HG02763 (cell line): Measurements from ENCODE around the gene LRRC75A.

Experiments
- ATAC-seq: cut with Tn5 transposase; IDR thresholded peaks from one replicate; pipeline ENCODE4 v1.9.1; 2021; ENCODE audit warnings: mild to moderate bottlenecking, moderate library complexity; ENCODE audit not compliant: unreplicated experiment

Gene LRRC75A

GRCh38 chr17:16473044-16474011, 18.7 kb downstream of the LRRC75A start:
- ATAC-seq: no peak

GRCh38 chr17:16472539-16472938, 19.5 kb downstream of the LRRC75A start:
- no peak for ATAC-seq

GRCh38 chr17:16471295-16471694, 20.7 kb downstream of the LRRC75A start:
- no peak for ATAC-seq

- no peak for ATAC-seq
Observed at GRCh38 chr17:16470265-16470664, 21.7 kb downstream of the LRRC75A start.

GRCh38 chr17:16468428-16468992, 23.5 kb downstream of the LRRC75A start:
- ATAC-seq: no peak

- no peak for ATAC-seq
Observed at GRCh38 chr17:16467886-16468285, 24.1 kb downstream of the LRRC75A start.

GRCh38 chr17:16467044-16467443, 24.9 kb downstream of the LRRC75A start:
- ATAC-seq: no peak

GRCh38 chr17:16466407-16466806, 25.6 kb downstream of the LRRC75A start:
- ATAC-seq: no peak

- ATAC-seq: no peak
Observed at GRCh38 chr17:16465861-16466338, 26.1 kb downstream of the LRRC75A start.

GRCh38 chr17:16465052-16465312, 27.0 kb downstream of the LRRC75A start:
- no peak for ATAC-seq

- ATAC-seq: no peak
Observed at GRCh38 chr17:16464303-16465051, 27.5 kb downstream of the LRRC75A start.

- ATAC-seq: no peak
Observed at GRCh38 chr17:16463358-16464302, 28.4 kb downstream of the LRRC75A start.

- ATAC-seq: no peak
Observed at GRCh38 chr17:16462070-16462864, 29.7 kb downstream of the LRRC75A start.

- ATAC-seq: no peak
Observed at GRCh38 chr17:16461606-16461866, 30.5 kb downstream of the LRRC75A start.

- no peak for ATAC-seq
Observed at GRCh38 chr17:16460796-16461605, 31.0 kb downstream of the LRRC75A start.

- ATAC-seq: no peak
Observed at GRCh38 chr17:16459855-16460550, 32.0 kb downstream of the LRRC75A start.

GRCh38 chr17:16459271-16459670, 32.7 kb downstream of the LRRC75A start:
- no peak for ATAC-seq

- no peak for ATAC-seq
Observed at GRCh38 chr17:16456742-16457316, 35.2 kb downstream of the LRRC75A start.
